HG03175 (cell line): ENCODE data around the gene RIOK1.
"Not testable (repeated sequence)": the region's sequence is repeated elsewhere in the genome, so short reads cannot be mapped to it uniquely, and the experiment has no call there.

Source experiments
- ATAC-seq: cut with Tn5 transposase; IDR thresholded peaks from one replicate; pipeline ENCODE4 v1.9.1; 2021; ENCODE audit warnings: mild to moderate bottlenecking, moderate library complexity; ENCODE audit not compliant: unreplicated experiment

RIOK1 gene

GRCh38 chr6:7439228-7439627 lies 49.6 kb downstream of the RIOK1 start:
- ATAC-seq = no peak

GRCh38 chr6:7440476-7440875 lies 50.9 kb downstream of the RIOK1 start:
- no peak for ATAC-seq

- ATAC-seq = no peak
These were observed 51.6 kb downstream of the RIOK1 start for GRCh38 chr6:7441048-7441775.

- ATAC-seq = no peak
These were observed 52.9 kb downstream of the RIOK1 start for GRCh38 chr6:7442467-7442866.

GRCh38 chr6:7445101-7445500 lies 55.5 kb downstream of the RIOK1 start:
- no peak for ATAC-seq

- ATAC-seq = no peak
These were observed 56.4 kb downstream of the RIOK1 start for GRCh38 chr6:7445885-7446461.

GRCh38 chr6:7446619-7447325 lies 57.2 kb downstream of the RIOK1 start:
- no peak for ATAC-seq

- ATAC-seq = no peak
These were observed 58.6 kb downstream of the RIOK1 start for GRCh38 chr6:7448232-7448631.

GRCh38 chr6:7449018-7449417 lies 59.4 kb downstream of the RIOK1 start:
- no peak for ATAC-seq

- no peak for ATAC-seq
These were observed 61.7 kb downstream of the RIOK1 start for GRCh38 chr6:7451326-7451725.

- ATAC-seq = no peak
These were observed 63.3 kb downstream of the RIOK1 start for GRCh38 chr6:7452898-7453297.

GRCh38 chr6:7454696-7455358 lies 65.2 kb downstream of the RIOK1 start:
- ATAC-seq = no peak

GRCh38 chr6:7456302-7456701 lies 66.7 kb downstream of the RIOK1 start:
- not testable (repeated sequence) for ATAC-seq

GRCh38 chr6:7461416-7461815 lies 71.8 kb downstream of the RIOK1 start:
- ATAC-seq = no peak

- no peak for ATAC-seq
These were observed 74.2 kb downstream of the RIOK1 start for GRCh38 chr6:7463785-7464184.

- no peak for ATAC-seq
These were observed 77.6 kb downstream of the RIOK1 start for GRCh38 chr6:7467007-7467897.
